Activated CD4-positive, alpha-beta T cell treated with anti-CD3 and anti-CD28 coated beads for 24 hours (primary cell): ENCODE measurements around the gene ALDH1L1.

Experiments
- DNase-seq, 2 donors: peaks; one replicate each; pipeline ENCODE4 v3.0.0-alpha.2; 2020; ENCODE audit warnings: low read depth in 2 of 2

Gene ALDH1L1

DNA sequence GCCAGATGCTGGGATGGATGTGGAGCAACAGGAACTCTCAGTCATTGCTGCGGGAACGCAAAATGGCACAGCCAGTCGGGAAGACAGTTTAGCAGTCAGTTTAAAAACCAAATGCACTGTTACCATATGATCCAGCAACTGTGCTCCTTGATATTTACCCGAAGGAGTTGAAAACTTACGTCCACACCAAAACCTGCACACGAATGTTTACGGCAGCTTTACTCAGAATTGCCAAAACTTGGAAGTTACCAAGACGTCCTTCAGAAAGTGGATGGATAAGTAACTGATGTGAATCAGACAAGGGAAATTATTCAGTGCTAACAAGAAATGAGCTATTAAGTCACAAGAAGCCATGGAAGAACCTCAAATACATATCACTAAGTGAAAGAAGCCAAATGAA lies 60.4 kb downstream of the ALDH1L1 start:
- DNase-seq: no peak

DNA sequence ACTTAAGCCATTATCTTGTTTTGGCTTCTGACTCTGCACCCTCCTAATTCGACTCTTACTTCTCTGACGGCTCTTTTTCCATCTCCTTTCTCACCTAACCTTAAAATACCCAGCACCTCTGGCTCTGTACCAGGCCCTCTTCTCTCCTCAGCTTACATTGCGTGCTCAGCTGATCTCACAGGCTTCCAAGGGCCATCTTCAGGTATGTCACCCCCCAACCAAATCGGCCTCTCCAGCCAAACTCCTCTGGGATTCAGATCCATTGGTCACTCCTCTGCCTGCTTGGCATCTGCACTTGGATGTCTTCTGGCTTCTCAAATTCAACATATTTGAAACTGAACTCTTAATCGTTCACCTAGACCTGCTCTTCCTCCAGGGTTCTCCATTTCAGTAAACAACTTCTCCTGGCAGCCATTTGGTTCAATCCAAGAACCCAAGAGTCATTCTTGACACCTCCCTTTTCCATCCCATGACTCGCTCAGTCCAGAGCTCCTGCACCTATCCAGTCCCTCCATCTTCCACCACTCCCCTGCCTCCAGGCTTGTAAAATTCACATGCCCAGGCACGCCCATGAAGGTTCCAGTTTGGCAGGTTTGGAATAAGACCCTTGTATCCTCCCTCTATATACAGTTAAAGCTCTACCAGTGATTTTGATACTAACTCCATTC lies 61.2 kb downstream of the ALDH1L1 start:
- DNase-seq: no peak

DNA sequence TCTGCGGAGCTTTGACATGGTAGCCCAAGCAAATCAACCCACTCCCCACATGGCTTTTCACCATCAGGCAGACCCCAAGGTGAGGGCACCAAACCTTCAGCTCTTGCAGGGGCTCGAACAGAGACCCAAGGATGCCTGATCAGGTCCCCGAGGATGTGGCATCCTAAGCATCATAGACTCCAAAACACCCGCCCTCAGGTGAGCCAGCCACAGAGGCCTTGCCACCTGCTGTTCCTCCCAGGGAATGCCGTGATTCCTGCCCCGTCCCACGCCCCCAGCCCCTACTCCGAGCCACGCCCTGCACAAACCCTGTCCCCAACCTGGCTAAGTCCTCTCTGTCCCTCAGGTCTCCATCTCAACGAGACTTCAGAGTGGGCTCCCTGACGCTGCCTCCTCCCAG lies 61.8 kb downstream of the ALDH1L1 start:
- DNase-seq: no peak

DNA sequence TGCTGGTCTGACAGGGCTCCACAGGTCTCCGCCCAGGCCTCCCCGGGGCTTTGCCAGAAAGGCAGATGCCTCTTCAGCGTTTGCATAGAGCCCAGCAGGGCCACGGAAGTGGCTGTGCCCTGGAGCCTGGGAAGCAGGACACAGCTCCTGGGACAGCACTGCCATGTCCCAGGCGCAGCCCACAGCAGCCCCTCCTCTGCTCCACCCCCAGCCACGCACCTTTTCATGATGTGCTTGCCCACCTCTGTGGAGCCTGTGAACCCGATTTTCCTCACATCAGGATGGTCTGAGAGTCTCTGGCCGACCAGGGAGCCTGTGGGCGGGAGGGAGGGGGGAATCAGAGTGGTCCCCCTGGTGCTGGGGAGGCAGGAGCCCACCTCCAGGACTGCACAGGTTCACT lies 62.6 kb downstream of the ALDH1L1 start:
- DNase-seq: no peak

DNA sequence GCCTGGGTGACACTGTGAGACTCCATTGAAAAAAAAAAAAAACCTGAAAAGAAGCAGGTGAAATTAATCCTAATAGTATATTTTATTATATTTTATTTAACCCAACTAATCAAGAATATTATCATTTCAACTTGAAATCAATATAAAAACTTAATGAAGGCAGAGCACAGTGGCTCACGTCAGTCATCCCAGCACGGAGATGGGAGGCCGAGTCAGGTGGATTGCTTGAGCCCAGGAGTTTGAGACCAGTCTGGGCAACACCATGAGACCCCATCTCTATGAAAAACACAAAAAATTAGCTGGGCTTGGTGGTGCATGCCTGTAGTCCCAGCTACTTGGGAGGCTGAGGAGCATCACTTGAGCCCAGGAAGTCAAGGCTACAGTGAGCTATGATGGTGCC lies 63.2 kb downstream of the ALDH1L1 start:
- DNase-seq: no peak

DNA sequence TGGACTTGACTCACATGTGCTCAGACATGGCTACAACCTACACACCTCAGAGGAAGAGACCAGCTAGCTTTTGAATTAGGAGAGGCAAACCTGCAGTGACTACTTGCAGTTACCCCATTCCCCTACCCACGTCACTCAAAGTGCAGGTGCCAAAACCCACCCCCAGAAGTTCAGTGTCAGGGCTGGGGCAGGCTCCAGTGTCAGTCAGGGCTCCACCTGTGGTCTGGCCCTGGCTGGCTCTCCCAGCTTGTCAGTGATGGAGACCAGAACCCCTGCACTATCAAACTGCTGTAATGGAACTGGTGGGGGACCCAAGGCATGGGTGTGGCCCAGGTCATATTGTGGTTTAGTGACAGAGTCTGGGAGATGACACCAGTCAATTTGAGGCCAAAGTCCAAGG lies 63.9 kb downstream of the ALDH1L1 start:
- DNase-seq: no peak

DNA sequence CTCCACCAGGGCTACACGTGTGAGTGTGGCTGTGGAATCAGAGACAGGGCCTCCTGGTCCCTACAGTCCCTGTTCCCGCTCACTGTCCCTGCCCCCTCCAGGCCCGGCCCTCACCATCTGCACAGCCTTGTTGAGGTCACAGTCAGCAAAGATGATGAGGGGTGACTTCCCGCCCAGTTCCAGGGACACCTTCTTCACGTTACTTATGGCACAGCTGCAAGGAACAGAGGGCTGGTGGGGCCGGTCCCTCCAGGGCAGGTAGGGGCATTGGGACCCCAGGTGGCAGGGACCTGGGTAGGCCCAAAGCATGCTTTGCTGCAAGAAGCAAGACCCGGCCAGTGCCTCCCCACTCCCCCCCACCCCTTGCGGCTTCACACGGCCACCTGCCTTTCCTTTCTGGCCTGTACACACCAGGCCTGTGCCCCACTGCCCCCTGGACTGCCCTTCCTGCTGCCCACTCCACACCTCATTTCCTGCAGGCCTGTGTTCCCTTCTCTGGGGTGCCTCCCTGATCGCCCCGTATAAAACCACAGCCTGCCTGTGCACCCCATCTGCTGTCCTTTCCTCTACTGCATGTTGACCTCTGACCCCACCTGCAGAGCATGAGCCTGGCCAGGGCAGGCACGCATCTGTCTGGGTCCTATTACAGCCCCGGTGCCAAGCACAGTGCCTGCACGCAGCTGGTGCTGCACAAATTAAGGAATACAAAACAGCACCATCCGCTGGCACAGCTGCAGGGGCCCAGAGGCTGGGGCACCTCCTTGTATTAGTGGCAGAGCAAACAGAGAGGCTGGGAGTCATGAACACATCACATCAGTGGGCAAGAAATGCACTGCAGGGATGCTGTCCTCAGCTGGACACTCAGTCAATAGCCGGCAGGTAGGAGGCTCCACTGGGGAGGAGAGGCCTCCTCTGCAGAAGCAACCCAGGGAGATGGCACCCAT lies 65.7 kb downstream of the ALDH1L1 start:
- no peak for DNase-seq

DNA sequence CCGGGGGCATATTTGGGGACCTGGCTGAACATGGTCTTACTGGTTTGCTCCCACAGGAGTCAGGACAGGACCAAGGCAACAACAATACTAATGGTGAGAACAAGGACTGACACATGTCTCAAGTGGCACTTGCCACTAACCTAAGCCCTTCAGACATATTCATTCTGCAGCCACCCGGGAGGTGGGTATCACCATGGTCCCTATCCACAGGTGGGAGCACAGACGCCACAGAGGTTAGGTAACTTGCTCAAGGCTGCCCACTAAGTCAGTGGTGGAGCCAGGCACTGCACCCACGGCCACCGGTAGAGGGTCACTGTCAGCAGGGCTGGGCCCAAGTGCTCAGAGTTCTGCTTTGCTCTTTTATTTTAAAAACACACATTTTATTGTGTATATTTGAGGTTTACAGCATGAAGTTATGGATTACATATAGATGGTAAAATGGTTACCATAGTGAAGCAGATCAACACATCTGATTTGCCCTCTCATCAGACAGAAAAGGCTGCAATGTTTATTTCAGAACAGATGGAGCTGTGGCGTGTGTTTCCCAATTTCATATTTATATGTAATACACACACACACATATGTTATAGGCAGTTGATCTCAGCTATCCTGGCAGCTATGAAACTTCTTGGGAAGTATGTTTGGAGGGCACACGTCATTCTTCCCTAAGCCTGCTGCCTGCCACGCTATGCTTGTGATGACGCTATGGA lies 66.5 kb downstream of the ALDH1L1 start:
- no peak for DNase-seq

DNA sequence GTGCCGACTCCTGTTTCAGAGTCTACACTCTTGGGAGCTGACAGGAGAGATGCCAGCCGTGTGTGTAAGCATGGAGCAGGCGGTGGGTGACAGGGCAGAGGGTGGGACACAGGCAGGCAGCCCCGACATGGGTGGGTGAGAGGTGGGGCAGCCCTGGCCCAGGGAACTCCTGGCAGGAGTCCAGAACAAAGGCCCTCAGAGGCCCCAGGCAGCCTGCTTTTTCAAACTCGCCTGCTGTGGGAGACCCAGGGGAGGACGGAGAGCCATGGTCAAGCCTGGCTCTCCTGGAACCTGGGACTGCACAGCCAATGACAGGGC lies 67.2 kb downstream of the ALDH1L1 start:
- DNase-seq: no peak

DNA sequence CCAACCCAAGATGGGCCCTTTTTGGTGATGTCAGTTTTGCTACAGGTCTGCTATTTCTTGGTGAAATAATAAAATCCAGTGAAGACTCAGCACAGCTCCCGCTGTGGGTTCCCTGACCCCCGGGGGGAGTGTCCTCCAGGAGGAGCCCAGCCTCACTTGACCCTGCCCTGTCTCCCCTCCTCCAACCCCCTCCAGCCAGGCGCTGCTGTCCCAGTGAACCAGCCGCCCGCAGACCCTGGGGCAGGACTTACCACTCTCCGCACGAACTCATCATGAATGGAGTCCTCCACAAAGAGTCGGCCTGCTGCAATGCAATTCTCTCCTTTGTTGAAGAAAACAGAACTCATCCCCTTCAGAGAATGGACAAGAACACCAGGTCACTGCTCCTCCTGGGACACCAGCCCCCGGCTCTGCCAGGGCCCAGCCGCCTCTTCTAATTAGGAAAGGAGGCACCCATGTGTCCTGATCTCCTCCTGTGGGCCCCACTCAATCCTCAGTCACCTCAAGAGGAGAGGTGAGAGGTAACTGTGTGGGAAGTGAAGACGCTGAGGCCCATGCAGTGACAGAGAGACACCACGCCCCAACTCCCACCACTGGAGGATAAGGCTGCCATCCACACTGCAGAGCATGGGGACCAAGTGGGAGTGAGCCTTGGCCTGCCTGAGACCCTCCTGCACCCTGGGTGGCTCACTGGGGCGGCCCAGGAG lies 67.7 kb downstream of the ALDH1L1 start:
- no peak for DNase-seq

DNA sequence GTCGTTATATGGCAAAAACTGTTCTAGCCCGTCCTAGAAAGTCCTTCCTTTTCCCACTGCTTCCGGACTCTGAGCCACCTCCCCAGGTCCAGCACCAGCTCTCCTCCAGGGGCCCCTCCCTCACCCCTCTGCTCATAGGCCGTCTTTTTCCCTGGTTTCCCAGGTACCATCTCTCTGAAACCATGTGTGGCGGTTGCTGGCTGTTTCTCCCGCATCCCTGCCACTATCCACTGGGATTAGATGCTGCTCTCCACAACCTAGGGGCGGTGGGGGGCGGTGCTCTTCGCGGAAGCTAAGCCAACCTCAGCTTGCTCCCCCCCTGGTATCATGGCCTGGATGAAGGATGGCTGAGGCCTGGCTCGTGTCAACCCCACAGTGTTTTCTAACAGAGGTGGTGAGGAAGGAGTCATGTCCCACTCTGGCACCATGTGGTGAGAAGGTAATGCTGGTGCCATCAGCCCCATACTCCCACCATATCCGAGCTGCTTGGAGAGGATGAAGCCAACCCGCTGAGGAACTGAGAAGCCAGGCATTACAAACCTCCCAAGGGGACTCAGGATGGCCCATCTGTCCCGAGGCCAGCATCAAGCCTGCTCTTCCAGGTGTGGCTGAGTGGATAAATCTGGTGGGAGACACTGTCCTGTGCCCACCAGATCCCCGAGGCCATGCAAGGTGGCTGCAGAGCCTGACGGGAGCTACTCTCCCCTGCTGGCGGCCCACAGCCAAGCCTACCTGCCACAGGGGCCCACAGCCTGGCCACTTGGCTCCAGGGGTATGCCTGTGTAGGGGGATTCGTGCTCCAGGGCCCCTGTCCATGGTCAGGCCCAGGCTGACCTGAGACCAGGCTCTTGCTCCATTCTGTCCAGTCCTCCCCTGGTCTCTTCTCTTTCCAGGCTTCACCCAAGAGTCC lies 68.6 kb downstream of the ALDH1L1 start:
- DNase-seq: no peak

DNA sequence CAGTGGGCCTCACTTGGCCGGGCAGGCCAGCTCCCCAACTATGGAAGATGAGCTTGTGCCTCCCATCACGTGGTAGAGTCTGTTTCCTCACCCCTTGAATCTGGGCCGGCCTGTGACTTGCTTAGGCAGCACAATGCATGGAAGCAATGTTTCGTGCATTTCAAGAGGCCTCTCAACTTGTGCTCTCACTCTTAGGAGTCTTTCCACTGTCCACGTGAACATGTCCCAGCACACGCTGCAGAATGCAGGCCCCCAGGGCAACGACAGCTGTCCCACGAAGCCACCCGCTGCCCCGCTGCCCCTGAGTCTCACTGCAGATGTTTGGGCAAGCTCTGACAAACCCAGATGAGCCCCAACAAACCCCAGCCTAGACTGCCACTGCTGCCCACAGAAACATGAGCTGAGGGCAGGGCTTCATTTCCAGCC lies 69.2 kb downstream of the ALDH1L1 start:
- no peak for DNase-seq

DNA sequence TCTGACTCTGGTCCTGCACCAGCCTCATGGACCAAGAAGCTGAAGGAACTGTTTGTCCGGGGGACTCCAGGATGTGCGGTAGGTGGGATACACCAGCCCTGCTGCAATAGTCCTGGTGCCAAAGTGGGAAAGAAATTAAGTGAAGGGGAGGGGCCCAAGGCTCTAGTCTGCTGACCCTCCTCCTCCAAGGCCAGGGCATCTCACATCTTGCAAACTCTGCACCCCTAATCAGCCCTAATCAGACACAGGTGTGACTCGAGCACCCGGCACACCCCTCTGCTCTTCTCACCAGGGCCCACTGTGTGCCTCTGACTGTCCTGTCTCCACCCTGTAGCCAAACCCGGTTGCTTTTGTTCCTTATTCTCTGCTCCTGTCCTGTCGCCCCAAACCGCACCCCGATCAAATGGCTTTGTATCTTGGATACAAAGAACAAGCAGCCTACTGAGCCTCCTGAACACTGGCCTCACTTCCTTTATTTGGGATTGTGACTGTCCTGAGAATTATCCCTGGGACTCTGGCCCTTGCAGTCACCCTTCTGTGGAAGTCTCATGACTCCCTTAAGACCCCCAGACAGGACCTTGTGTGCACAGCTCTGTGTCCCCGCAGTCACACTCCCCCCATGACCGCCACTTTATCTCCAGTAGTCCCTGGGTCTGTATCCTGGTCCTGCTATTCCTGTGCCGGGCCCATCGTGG lies 69.8 kb downstream of the ALDH1L1 start:
- no peak for DNase-seq

DNA sequence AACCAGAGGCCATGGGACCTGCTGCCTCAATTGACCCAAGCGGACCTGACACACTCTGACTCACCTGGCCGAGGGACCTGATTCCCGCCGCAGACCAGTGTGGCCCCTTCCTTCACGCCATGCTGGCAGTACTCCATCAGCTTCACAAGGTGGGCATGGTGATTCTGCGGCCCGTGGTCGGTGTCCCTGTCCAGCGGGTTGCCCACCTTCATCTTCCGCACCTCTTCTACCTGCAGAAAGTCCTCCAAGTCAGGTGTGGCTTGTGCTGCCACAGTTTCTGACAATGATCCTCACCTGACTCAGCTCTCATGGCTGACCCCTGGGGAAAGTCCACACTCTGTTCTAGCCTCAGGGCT lies 70.5 kb downstream of the ALDH1L1 start:
- no peak for DNase-seq

DNA sequence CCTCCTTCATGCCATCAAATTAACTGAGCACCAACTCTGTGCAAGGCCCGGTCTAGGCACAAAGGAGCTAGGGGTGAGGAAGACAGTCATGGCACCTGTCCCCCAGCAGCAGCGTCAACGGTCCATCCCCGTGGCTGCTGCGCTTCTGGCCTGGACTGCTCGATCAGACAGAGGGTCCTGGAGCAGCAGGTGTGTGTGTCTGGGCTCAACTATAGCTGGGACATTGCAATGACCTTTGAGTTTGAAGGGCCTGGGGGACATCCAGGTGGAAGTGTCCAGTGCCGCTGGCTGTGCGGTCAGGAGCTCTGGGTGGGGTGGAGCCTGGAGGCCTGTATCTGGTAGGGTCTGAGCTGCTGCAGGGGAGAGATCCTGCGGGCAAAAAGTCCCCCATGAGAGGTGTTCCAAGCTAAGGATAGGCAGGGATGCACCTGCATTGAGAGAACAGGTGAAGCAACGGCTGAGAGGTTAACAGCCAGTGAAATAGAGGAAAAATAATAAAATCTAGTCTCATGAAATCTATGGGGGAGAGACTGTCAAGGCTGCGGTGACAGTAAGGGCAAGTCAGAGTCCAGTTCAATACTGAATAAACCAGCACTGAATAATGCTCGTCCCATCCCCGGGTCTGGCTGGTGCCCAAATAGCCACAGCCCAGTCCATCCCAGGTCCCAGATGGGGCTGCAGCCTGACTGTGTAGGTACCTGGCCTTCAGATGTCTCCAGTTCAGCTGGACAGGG lies 71.1 kb downstream of the ALDH1L1 start:
- no peak for DNase-seq

DNA sequence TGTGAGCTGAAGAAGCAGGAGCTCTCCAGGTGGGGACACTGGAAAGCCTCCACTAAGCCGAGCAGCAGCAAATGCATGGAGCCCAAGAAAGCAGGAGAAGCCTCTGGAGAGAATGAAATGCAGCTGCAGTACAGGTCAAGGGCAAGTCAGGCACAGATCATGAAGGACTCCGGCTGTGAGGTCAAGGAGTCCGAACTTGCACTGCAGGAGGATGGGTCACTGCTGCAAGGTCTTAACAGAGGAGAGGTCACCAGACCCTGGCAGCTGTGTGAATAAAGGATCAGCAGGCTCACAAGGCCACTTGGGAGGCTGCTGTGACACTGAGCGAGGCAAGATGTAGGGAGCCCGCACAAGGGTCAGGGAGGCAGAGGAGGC lies 71.7 kb downstream of the ALDH1L1 start:
- DNase-seq: no peak

DNA sequence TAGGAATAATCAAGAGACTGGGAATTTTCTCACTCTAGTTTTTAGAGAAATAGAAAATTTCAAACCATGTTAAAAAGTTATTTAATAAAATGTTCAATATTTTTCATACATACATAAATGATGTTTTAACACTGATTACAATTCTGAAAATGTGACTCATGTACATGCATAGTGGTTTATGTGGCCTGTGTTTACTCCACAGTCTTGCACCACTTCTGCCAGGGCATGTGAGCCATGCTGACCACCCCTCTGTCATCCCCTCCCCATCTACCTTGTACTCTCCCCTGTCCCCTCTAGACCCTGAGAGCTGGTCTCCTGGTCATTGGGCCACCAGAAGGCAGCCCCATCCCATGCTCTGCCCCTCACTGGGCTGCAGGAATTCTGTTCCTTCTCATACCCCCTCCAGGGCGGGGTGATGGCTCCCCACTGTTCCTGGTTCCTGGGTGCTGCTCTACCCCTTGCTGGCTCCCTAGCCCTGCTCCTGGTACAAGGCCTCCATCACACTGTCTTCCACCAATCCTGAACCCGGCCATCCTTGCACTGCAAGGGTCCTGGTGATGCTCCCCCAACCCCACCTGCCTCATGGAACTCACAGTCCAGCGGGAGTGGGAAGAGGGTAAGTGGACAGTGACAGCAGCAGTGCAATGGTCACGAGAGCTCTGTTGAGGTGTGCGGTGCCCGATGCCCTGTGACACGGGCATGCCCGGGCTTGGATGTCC lies 72.3 kb downstream of the ALDH1L1 start:
- DNase-seq: no peak

DNA sequence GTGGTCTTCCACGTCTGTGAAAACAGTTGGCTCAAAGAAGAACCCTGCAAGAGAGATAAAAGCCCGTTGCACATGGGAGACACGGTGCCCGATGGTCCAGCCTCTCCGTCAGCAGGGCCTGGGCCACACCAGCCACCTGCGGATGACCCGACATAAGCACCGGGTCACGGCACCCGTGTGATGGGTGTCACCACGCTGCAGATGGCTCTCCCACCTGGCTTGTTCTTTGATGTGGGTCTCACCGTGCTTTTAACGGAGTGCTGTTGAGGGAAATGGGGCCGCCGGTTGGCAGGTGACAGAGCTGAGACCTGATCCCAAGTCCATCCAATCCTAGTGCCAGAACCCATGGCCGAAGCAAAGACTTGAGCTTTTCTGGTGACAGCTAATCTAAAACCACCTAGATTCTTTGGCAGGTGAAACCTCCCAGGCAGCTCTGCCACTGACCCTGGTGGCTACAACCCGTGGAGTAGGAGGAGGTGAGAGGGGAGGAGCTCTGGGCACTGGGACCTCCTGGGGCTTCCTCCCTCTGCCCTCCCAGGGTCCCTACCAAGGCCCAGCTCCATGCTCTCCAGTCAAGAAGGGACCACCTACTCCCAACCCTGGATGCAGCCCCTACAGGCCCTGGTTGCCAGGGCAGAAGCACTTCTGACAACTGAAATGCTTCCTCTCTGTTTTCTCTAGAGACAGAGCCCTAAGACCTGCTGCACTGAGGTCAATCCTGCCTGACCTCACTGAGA lies 73.0 kb downstream of the ALDH1L1 start:
- DNase-seq: no peak
